Rectal smooth muscle tissue (tissue), 1 donor: ENCODE measurements around the gene LONRF2.

ENCODE experiments used
- H3K27ac ChIP-seq: one replicate; pipeline ENCODE4 v1.7.0; 2013; ENCODE audit warnings: low read depth, low read length, inconsistent platforms
- H3K27me3 ChIP-seq: one replicate; pipeline ENCODE4 v1.7.0; 2013; ENCODE audit warnings: low read length; ENCODE audit not compliant: control insufficient read depth, insufficient read depth
- H3K36me3 ChIP-seq: one replicate; pipeline ENCODE4 v1.7.0; 2013; ENCODE audit warnings: low read length; ENCODE audit not compliant: control insufficient read depth, insufficient read depth
- H3K4me1 ChIP-seq: one replicate; pipeline ENCODE4 v1.7.0; 2013; ENCODE audit warnings: low read length; ENCODE audit not compliant: control insufficient read depth, insufficient read depth
- H3K4me3 ChIP-seq: one replicate; pipeline ENCODE4 v1.7.0; 2013; ENCODE audit warnings: low read length
- H3K9ac ChIP-seq: one replicate; pipeline ENCODE4 v1.7.0; 2013; ENCODE audit warnings: low read length

Gene LONRF2

DNA sequence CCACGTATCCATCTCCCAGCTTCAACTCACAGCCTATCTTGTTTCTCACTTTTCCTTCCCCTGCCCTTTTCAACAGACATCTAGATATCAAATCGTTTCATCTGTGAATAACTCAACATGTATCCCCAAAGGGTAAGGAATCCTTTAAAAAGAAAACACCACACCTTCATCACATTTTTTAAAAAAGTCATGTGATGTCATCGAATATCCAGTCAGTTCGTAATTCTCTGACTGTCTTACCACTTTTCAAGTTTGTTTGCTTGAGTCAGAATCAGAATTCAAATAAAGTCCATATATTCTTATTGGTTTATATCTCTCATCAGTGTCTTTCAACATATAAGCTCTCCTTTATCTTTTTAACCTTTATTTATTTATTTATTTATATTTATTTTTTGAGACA, 5.4 kb upstream of the LONRF2 start:
- Histone ChIP-seq H3K4me3 (no peak overlapping the region), H3K9ac (no peak overlapping the region), H3K36me3 (no peaks in the 10 kb centered on the region), H3K27me3 (peaks cover 1% of the 10 kb centered on the region), H3K27ac (no peak overlapping the region), H3K4me1 (no peaks in the 10 kb centered on the region)

DNA sequence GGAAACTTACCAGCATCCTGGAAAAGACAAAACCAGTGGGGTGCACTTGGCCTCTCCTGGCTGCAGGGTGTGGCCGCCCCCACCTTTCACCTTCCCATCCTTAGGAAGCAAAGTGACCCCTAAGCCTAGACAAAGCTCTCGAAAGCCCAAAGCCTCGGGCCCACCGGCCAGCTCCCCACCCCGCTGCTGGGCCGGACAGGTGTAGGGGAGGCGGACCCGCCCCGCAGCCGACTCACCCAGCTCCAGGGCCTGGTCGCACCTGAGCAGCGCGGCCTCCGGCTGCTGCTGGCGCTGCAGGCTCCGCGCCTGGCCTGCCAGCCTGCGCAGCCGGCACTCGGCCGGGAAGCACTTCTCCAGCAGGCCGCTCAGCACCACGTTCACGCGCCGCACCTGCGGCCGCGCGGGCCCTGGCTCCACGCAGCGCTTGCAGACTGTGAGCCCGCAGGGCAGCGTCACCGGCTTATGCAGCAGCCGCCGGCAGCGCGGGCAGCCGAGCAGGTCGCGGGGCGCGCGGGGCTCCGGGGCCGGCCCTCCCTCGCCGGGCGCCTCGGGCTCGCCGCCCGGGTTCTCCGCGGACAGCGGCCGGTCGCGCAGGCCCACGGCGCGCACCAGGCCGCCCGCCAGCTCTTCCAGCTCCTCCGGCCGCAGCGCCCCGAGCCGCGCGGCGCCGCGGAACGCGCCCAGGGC, 979 bp downstream of the LONRF2 start:
- Histone ChIP-seq H3K4me3 (peak overlapping the region; percentile 71), H3K27ac (peak overlapping the region; percentile 81), H3K4me1 (peaks cover 4% of the 10 kb centered on the region), H3K36me3 (no peaks in the 10 kb centered on the region), H3K27me3 (peaks cover 5% of the 10 kb centered on the region), H3K9ac (no peak overlapping the region)

DNA sequence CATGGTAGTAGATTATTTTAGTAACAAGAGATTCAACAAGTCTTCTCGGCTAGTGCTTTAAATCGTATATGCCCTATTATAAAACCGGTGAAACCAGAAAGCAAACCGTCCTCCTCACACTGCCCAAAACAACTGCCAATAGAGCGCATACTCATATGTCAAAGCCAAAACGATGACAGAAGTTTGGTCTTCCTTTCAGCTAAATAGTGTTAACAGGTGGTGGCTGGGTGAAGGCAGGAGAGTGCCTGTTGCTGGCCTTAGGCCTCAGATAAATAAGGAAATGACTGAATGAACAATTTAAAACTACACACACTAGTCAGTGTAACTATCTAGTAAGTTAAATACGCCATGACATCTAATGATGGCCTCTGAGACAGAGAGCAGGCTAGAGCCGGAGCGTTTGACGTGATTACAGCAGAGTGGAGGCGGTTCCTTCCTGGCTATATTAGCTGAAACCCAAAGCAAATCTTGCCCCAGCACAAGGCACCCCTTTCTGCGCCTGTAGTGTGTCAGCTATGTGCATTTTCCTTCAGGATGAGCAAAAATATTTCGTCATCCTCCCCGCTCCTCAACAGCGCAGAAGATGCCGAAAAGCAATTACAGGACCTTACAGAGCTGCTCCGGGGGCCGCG, 1.6 kb downstream of the LONRF2 start:
- H3K27ac ChIP-seq: peak overlapping the region; percentile 46

DNA sequence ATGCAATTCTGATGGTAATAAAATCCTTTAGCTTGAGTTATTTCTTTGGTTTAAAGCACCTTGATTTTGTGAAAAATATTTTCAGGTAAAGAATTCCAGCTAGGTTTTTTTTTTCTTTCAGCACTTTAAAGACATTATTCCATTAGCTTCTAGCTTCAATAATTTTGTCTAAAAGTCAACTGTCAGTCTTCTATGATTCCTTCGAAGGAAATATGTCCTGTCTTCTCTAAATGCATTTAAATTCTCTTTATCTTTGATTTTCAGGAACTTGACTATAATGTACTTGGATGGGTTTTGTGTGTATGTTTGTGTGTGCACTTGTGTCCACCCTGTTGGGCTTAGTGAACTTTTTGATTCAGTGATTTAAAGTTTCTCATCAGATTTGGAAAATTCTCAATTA, 4.7 kb downstream of the LONRF2 start:
- Histone ChIP-seq H3K9ac (no peak overlapping the region), H3K27ac (no peak overlapping the region), H3K4me1 (peaks cover 4% of the 10 kb centered on the region), H3K4me3 (no peak overlapping the region), H3K27me3 (peaks cover 3% of the 10 kb centered on the region), H3K36me3 (no peaks in the 10 kb centered on the region)

More for the DNA sequence above, 1.6 kb downstream of the LONRF2 start:
- H3K4me3 ChIP-seq: peak overlapping the region; percentile 71
- H3K9ac ChIP-seq: no peak overlapping the region
- H3K4me1 ChIP-seq: peaks cover 4% of the 10 kb centered on the region
- H3K27me3 ChIP-seq: peaks cover 5% of the 10 kb centered on the region
- no peaks in the 10 kb centered on the region for H3K36me3 ChIP-seq

DNA sequence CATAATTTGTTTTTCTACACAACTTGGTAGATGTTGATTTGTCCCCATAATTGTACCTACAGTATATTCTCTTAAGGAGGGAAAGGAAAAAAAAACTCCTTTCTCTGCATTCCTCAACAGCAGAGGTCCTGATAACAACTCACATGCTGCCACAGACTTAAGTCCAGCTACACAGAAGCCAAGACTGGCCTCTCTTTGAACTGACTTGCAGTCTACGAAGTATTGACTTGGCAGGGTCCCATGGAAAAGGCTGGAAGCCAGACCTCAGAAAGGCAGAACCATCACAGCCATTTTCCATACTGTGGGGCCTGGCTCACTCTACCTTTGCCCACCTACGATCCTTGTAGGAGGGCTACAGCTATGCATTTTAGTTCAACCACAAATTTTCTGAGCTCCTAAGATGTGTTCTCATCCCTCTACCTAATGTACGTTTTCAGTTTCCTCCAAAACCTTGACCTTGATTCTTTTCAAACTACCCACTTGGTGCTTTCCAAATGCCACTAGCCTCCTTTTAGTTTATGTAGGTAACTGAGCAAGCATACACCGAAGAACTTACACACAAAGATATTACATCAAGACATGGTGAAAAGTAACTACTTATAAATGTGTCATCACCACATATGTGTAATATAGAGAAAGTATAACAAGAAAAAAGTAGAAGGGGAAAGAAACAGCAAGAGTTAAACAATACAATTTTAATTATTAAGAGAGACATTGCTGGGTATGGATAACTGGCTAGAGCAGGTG, 12.2 kb downstream of the LONRF2 start:
- H3K27me3 ChIP-seq: no peaks in the 10 kb centered on the region
- no peaks in the 10 kb centered on the region for H3K4me1 ChIP-seq
- no peaks in the 10 kb centered on the region for H3K36me3 ChIP-seq
- no peak overlapping the region for H3K27ac ChIP-seq
- no peak overlapping the region for H3K9ac ChIP-seq
- H3K4me3 ChIP-seq: no peak overlapping the region

DNA sequence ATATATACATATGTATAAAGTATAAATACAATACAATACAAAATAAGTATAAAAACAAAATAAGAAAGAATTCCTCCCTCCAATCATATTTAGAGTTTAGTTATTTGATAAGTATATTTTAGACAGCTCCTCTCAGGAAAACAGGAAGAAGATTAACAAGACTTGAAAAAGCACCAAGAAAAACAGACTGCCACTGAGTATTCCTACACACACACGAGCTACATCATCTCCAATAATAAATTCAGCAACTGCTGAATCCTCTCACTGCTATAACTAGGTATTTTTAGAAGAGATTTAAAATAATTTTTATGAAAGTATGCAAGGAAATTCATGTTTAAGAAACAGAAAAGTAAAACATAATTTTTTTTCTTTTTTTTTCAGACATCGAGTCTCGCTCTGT, 13.0 kb downstream of the LONRF2 start:
- H3K36me3 ChIP-seq: no peaks in the 10 kb centered on the region
- H3K9ac ChIP-seq: no peak overlapping the region
- no peaks in the 10 kb centered on the region for H3K4me1 ChIP-seq
- no peak overlapping the region for H3K27ac ChIP-seq
- no peak overlapping the region for H3K4me3 ChIP-seq
- no peaks in the 10 kb centered on the region for H3K27me3 ChIP-seq

DNA sequence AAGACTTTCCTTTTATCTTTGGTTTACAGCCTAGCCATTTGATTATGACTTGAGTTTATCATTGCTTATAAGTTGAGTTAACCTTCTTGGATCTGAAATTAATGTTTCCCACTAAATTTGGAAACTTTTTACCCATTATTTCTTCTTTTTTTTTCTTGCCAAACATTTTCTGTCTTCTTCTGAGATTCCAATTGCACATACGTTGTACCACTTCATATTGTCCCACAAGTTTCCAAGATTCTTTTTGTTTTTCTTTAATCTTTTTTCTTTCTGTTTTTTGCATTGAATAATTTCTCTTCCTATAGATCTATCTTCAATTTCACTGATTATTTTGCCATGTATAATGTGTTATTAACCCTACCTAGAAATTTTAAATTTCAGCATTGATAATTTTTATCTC, 18.6 kb downstream of the LONRF2 start:
- Histone ChIP-seq H3K4me1 (no peaks in the 10 kb centered on the region), H3K36me3 (no peaks in the 10 kb centered on the region), H3K27me3 (no peaks in the 10 kb centered on the region), H3K4me3 (no peak overlapping the region), H3K27ac (no peak overlapping the region), H3K9ac (no peak overlapping the region)

DNA sequence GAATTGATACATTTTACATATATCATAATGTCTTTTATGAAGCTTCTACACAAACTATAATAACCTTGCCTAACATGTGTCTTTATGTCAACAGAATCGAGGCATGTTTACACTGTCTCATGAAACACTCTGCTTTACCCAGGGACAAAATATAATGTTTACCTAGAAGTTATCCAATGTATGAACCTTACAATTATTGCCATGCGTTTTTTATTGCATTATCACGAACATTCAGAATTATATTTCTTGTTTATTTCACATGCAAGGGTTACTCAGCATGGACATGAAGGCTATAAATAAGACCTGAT, 19.8 kb downstream of the LONRF2 start:
- no peaks in the 10 kb centered on the region for H3K36me3 ChIP-seq
- no peak overlapping the region for H3K4me3 ChIP-seq
- no peaks in the 10 kb centered on the region for H3K27me3 ChIP-seq
- H3K9ac ChIP-seq: no peak overlapping the region
- no peaks in the 10 kb centered on the region for H3K4me1 ChIP-seq
- no peak overlapping the region for H3K27ac ChIP-seq

DNA sequence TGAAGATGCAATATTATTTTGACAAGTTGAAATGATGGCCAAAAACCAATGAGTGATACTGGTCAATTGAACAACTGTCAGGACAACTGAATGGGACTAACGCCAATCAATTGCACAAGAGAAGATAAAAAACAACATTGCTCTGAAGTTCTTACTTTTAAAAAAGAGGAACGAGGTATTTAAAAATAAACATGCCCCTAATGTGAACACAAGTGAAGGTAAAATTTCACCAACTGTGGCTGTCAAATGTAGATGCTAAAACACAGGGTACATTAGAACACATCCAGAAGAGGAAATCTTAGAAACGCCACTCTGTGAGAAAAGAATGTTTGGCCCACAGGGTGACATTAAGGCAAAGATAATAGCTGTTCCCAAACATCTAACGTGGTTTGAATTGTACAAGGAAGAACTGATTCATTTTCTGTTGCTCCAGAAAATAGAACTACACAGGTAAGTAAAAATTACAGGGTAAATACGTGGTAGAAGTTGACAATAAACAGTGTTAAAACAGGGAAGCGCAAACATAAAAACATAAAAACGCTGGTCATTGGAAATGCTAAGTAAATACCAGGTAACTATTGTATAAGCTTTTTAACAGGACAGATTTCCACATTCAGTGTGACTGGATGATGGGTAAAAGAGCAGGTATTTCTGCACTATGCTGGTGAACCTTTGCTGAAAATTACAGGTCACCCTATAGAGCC, 20.3 kb downstream of the LONRF2 start:
- Histone ChIP-seq H3K4me3 (no peak overlapping the region), H3K4me1 (no peaks in the 10 kb centered on the region), H3K27me3 (no peaks in the 10 kb centered on the region), H3K36me3 (no peaks in the 10 kb centered on the region), H3K27ac (no peak overlapping the region), H3K9ac (no peak overlapping the region)

DNA sequence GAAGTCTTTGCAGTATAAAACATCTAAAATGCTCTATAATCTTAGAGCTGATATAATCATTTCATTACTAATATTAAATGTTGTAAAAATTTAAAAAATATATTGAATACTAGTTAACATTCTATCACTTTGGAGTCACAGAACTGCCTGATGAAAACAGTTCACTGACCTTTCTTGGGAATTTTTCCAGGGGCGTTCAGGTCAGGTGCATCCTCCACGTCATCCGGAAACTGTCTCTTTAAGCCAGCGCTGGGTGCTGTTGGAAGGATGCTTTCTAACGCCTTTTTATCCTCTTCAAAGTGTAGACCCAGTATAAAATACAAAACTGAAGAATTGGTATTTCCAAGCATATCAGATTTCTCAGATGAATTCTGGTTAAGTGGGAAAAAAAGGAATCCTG, 22.8 kb downstream of the LONRF2 start:
- H3K27me3 ChIP-seq: no peaks in the 10 kb centered on the region
- H3K4me1 ChIP-seq: no peaks in the 10 kb centered on the region
- no peak overlapping the region for H3K27ac ChIP-seq
- H3K4me3 ChIP-seq: no peak overlapping the region
- H3K9ac ChIP-seq: no peak overlapping the region
- H3K36me3 ChIP-seq: no peaks in the 10 kb centered on the region

DNA sequence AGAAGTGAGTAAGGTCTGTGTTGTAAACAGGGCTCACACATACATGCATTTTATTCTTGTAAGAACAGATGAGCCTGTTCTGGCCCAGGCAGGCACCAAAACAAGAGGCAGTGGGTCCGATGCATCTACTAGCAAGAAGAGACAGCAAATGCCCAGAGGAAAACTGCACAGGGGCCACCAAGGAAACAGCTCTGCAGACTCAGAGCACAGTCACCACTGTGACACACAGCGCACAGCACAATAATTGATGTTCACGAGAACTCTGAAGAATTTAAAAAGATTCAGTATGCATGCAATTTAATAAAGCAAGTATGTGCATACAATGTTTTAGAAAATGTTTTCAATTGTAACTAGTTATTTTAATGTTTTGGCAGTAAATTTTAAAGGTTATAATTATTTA, 24.8 kb downstream of the LONRF2 start:
- Histone ChIP-seq H3K27me3 (no peaks in the 10 kb centered on the region), H3K4me1 (no peaks in the 10 kb centered on the region), H3K36me3 (peaks cover 2% of the 10 kb centered on the region), H3K4me3 (no peak overlapping the region), H3K9ac (no peak overlapping the region), H3K27ac (no peak overlapping the region)

DNA sequence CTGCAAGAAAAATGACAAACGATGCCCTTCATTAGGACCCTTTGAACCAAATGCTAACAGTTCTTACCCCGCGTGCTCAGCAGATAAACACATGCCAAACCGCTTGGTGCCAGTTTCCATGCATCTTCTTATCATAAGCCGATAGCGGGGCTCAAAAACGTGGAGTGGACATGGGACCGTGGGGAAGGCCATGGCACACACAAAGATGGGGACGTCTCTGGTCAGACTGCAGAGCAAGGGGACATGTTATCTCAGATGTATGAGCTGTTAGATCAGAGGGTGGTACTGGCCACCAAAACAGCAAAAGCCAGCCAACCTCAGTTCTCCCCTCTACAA, 28.2 kb downstream of the LONRF2 start:
- Histone ChIP-seq H3K4me1 (peaks cover 11% of the 10 kb centered on the region), H3K4me3 (no peak overlapping the region), H3K27me3 (no peaks in the 10 kb centered on the region), H3K27ac (no peak overlapping the region), H3K9ac (no peak overlapping the region), H3K36me3 (peaks cover 2% of the 10 kb centered on the region)
